Activated naive CD4-positive, alpha-beta T cell treated with anti-CD3 and anti-CD28 coated beads, Interleukin-2, amount 50 U/mL, for 72 hours (primary cell): ENCODE results near the gene RLN3. TPM values are rescaled to one million over a fixed set of nuclear protein-coding genes. Genes with fewer than 3 reads are reported as not detected.

Experiments used
- ATAC-seq, 2 donors: fragments of 150-1000 bp; cut with Tn5 transposase; 2 replicates each; pipeline ENCODE4 v1.10.0; 2021; ENCODE audit warnings: mild to moderate bottlenecking in 2 of 2, moderate library complexity in 2 of 2
- DNase-seq, 2 donors: peaks; one replicate each; pipeline ENCODE4 v3.0.0; 2021 to 2022; ENCODE audit warnings: low spot score in 2 of 2
- H3K27ac Mint-ChIP-seq, 2 donors: one replicate each; pipeline ENCODE4 v1.8.0; 2022; ENCODE audit warnings: mild to moderate bottlenecking in 2 of 2, mixed read lengths in 2 of 2
- H3K36me3 Mint-ChIP-seq, 2 donors: one replicate each; pipeline ENCODE4 v1.8.0; 2022; ENCODE audit warnings: mixed read lengths in 2 of 2
- H3K9me3 Mint-ChIP-seq, 2 donors: one replicate each; pipeline ENCODE4 v1.8.0; 2022; ENCODE audit warnings: mixed read lengths in 2 of 2
- total RNA-seq, 2 donors: library from RNA; stranded (reverse); gene quantifications; one replicate each; pipeline ENCODE4 v1.2.3, GENCODE V29; 2022

RLN3 gene
- total RNA-seq, 2 donors from 2014 or later: not detected

GRCh38 chr19:14056069-14056666, 28.2 kb downstream of the RLN3 start:
- Mint-ChIP-seq H3K9me3 (peaks cover 0 to 4% of the 10 kb centered on the region in 2 donors), H3K27ac (no peak overlapping the region), H3K36me3 (peaks cover 11 to 16% of the 10 kb centered on the region in 2 donors)
- ATAC-seq (no peak), DNase-seq (no peak)

- Mint-ChIP-seq H3K9me3 (peaks cover 0 to 4% of the 10 kb centered on the region in 2 donors), H3K27ac (no peak overlapping the region), H3K36me3 (peaks cover 6 to 11% of the 10 kb centered on the region in 2 donors)
- ATAC-seq (no peak), DNase-seq (no peak)
Measured at GRCh38 chr19:14056741-14057356, 28.9 kb downstream of the RLN3 start.

GRCh38 chr19:14058182-14059092, 30.5 kb downstream of the RLN3 start:
- DNase-seq (no peak), ATAC-seq (peak in 1 of 2 donors; percentile 25)
- no peak overlapping the region for H3K27ac Mint-ChIP-seq
- no peaks in the 10 kb centered on the region for H3K36me3 Mint-ChIP-seq
- no peaks in the 10 kb centered on the region for H3K9me3 Mint-ChIP-seq

- DNase-seq: peak in 1 of 2 donors; percentile 73
- Mint-ChIP-seq H3K27ac (no peak overlapping the region), H3K9me3 (no peaks in the 10 kb centered on the region), H3K36me3 (no peaks in the 10 kb centered on the region)
- ATAC-seq: peak in 1 of 2 donors; percentile 66
Measured at GRCh38 chr19:14059093-14059480, 31.1 kb downstream of the RLN3 start.

GRCh38 chr19:14059652-14060155, 31.8 kb downstream of the RLN3 start:
- H3K9me3 Mint-ChIP-seq: no peaks in the 10 kb centered on the region
- DNase-seq (no peak), ATAC-seq (no peak)
- no peak overlapping the region for H3K27ac Mint-ChIP-seq
- no peaks in the 10 kb centered on the region for H3K36me3 Mint-ChIP-seq

GRCh38 chr19:14061081-14061749, 33.3 kb downstream of the RLN3 start:
- Mint-ChIP-seq H3K27ac (no peak overlapping the region), H3K36me3 (no peaks in the 10 kb centered on the region), H3K9me3 (no peaks in the 10 kb centered on the region)
- ATAC-seq: no peak
- no peak for DNase-seq

- no peak within 1 kb of the TSS for H3K27ac Mint-ChIP-seq
- no peaks in the 10 kb centered on the region for H3K36me3 Mint-ChIP-seq
- DNase-seq (no peak), ATAC-seq (no peak)
- no peaks in the 10 kb centered on the region for H3K9me3 Mint-ChIP-seq
Measured at GRCh38 chr19:14061751-14062557, 34.0 kb downstream of the RLN3 start, which contains the start of gene PALM3. Gene PALM3, minus strand, starts transcription at chr19:14062076. Its CDS starts 96 bp downstream, at chr19:14061980.

- Mint-ChIP-seq H3K27ac (no peak overlapping the region), H3K9me3 (no peaks in the 10 kb centered on the region), H3K36me3 (no peaks in the 10 kb centered on the region)
- ATAC-seq: no peak
- no peak for DNase-seq
Measured at GRCh38 chr19:14062558-14062855, 34.6 kb downstream of the RLN3 start.

GRCh38 chr19:14063105-14063504, 35.2 kb downstream of the RLN3 start:
- DNase-seq (no peak), ATAC-seq (no peak)
- Mint-ChIP-seq H3K27ac (no peak overlapping the region), H3K36me3 (no peaks in the 10 kb centered on the region), H3K9me3 (no peaks in the 10 kb centered on the region)

GRCh38 chr19:14066134-14066533, 38.2 kb downstream of the RLN3 start:
- Mint-ChIP-seq H3K27ac (no peak overlapping the region), H3K36me3 (no peaks in the 10 kb centered on the region), H3K9me3 (no peaks in the 10 kb centered on the region)
- peak; percentile 11 to 22 for ATAC-seq
- DNase-seq: no peak

GRCh38 chr19:14070268-14071050, 42.5 kb downstream of the RLN3 start:
- DNase-seq: no peak
- Mint-ChIP-seq H3K27ac (no peak overlapping the region), H3K9me3 (no peaks in the 10 kb centered on the region), H3K36me3 (no peaks in the 10 kb centered on the region)
- ATAC-seq: no peak

- no peaks in the 10 kb centered on the region for H3K9me3 Mint-ChIP-seq
- peak; percentile 46 to 59 for DNase-seq
- H3K27ac Mint-ChIP-seq: no peak within 1 kb of the TSS
Measured at GRCh38 chr19:14072535-14073260, 44.8 kb downstream of the RLN3 start, which contains the start of gene MISP3. Gene MISP3, plus strand, starts transcription at chr19:14072786. Its CDS starts 524 bp downstream, at chr19:14073310.

GRCh38 chr19:14073261-14073924, 45.4 kb downstream of the RLN3 start:
- peak; percentile 80 for ATAC-seq

More at GRCh38 chr19:14072535-14073260, 44.8 kb downstream of the RLN3 start, which contains the start of gene MISP3:
- peak in 1 of 2 donors; percentile 27 for ATAC-seq
- H3K36me3 Mint-ChIP-seq: no peaks in the 10 kb centered on the region

More at GRCh38 chr19:14073261-14073924, 45.4 kb downstream of the RLN3 start:
- Mint-ChIP-seq H3K36me3 (no peaks in the 10 kb centered on the region), H3K9me3 (no peaks in the 10 kb centered on the region), H3K27ac (peak overlapping the region in 1 of 2 donors; percentile 20)
- peak; percentile 83 to 85 for DNase-seq
